HepG2 (cell line): ENCODE results near the gene DNAI4. TPM values are rescaled to one million over a fixed set of nuclear protein-coding genes. Genes with fewer than 3 reads are reported as not detected.

Source experiments
- AFF4 ChIP-seq: sonication (generic); formaldehyde crosslinking; IDR thresholded peaks from 2 replicates; pipeline ENCODE4 v1.4.0; 2020; ENCODE audit warnings: missing genetic modification reagents
- ATF7-NPFF ChIP-seq: sonication (generic); formaldehyde crosslinking; IDR thresholded peaks from 2 replicates; pipeline ENCODE4 v1.8.1; 2023; ENCODE audit warnings: mild to moderate bottlenecking, low read depth, missing genetic modification reagents, moderate library complexity
- GABPB1 ChIP-seq: IDR thresholded peaks from 2 replicates; pipeline ENCODE4 v1.6.1; 2016; ENCODE audit warnings: mild to moderate bottlenecking, missing genetic modification reagents, moderate library complexity, missing compliant biosample characterization
- HOXD1 ChIP-seq: sonication (generic); formaldehyde crosslinking; IDR thresholded peaks from 2 replicates; pipeline ENCODE4 v1.5.0; 2020; ENCODE audit warnings: missing genetic modification reagents
- MAZ ChIP-seq, 2 experiments: sonication (generic) in 1 of 2; formaldehyde crosslinking in 1 of 2; IDR thresholded peaks; 2 replicates each; pipeline versions ENCODE4 v1.5.0 to v1.6.1; 2012 to 2020; ENCODE audit warnings: low read depth in 2 of 2, mild to moderate bottlenecking in 2 of 2, borderline replicate concordance in 1 of 2, improper control_type of control experiment in 1 of 2, low read length in 1 of 2, missing genetic modification reagents in 1 of 2, moderate library complexity in 1 of 2
- RBAK ChIP-seq: sonication (generic); formaldehyde crosslinking; IDR thresholded peaks from 2 replicates; pipeline ENCODE4 v1.5.1; 2020; ENCODE audit warnings: mild to moderate bottlenecking, missing genetic modification reagents
- RORA ChIP-seq: sonication (generic); formaldehyde crosslinking; IDR thresholded peaks from 2 replicates; pipeline ENCODE4 v1.5.0; 2020; ENCODE audit warnings: mild to moderate bottlenecking, missing genetic modification reagents, moderate library complexity
- SCMH1 ChIP-seq: sonication (generic); formaldehyde crosslinking; IDR thresholded peaks from 2 replicates; pipeline ENCODE4 v1.9.0; 2021; ENCODE audit warnings: missing genetic modification reagents, mild to moderate bottlenecking, borderline replicate concordance
- SIX4 ChIP-seq: sonication (generic); formaldehyde crosslinking; IDR thresholded peaks from 2 replicates; pipeline ENCODE4 v1.4.0; 2020; ENCODE audit warnings: missing genetic modification reagents
- SKI ChIP-seq: fragments of 450-650 bp; IDR thresholded peaks from one replicate; pipeline ENCODE4 v1.6.1; 2018; ENCODE audit warnings: mild to moderate bottlenecking; ENCODE audit not compliant: partially characterized antibody
- TAF15 ChIP-seq: fragments of 200-400 bp; formaldehyde crosslinking; IDR thresholded peaks from one replicate; pipeline ENCODE4 v1.6.1; 2018; ENCODE audit warnings: mild to moderate bottlenecking, low read depth, low read length; ENCODE audit not compliant: poor library complexity, severe bottlenecking
- ZFP1 ChIP-seq: IDR thresholded peaks from 2 replicates; pipeline ENCODE4 v1.6.1; 2016
- ZNF839 ChIP-seq: sonication (generic); formaldehyde crosslinking; IDR thresholded peaks from 2 replicates; pipeline ENCODE4 v1.4.0; 2020; ENCODE audit warnings: missing genetic modification reagents, mild to moderate bottlenecking, borderline replicate concordance
- polyA plus RNA-seq, 8 experiments: library from polyadenylated mRNA; depleted of rRNA in 3 of 8; stranded (reverse) in 7 of 8; unstranded in 1 of 8; fragments of >200 nt; fragmentation: Illumina TruSeq in 4 of 8; extraction: Trizol in 4 of 8; gene quantifications; 2 replicates each; pipeline versions ENCODE4 v1.2.1 to v1.2.3, GENCODE V29; 2011 to 2016; ENCODE audit warnings: low read depth in 4 of 8, missing spikeins in 1 of 8, mixed read lengths in 1 of 8; ENCODE audit not compliant: insufficient read depth in 1 of 8
- total RNA-seq, 5 experiments: library from RNA; depleted of rRNA; stranded (reverse); fragments of >200 nt; fragmentation: Illumina TruSeq; extraction: Trizol; gene quantifications; 2 replicates each; pipeline ENCODE4 v1.2.3, GENCODE V29; 2016; ENCODE audit warnings: low read depth in 1 of 5
- TF ChIP-seq, protein P1 (sequence below): sonication (generic); formaldehyde crosslinking; IDR thresholded peaks from 2 replicates; pipeline ENCODE4 v1.4.0; 2020; ENCODE audit warnings: mild to moderate bottlenecking, missing genetic modification reagents, borderline replicate concordance
- TF ChIP-seq, protein P2 (sequence below), 2 experiments: sonication (generic) in 1 of 2; formaldehyde crosslinking in 1 of 2; IDR thresholded peaks; 2 replicates each; pipeline versions ENCODE4 v1.6.1 to v1.9.0; 2014 to 2022; ENCODE audit warnings: antibody characterized with exemption in 1 of 2, borderline replicate concordance in 1 of 2, inconsistent platforms in 1 of 2, low read depth in 1 of 2, missing genetic modification reagents in 1 of 2

DNAI4 gene
- total and polyA plus RNA-seq, 2 of the 13 experiments (the other 11 are each of a cell fraction or from before 2014, with no cell fraction given) = 0.04 to 0.08 TPM

DNA sequence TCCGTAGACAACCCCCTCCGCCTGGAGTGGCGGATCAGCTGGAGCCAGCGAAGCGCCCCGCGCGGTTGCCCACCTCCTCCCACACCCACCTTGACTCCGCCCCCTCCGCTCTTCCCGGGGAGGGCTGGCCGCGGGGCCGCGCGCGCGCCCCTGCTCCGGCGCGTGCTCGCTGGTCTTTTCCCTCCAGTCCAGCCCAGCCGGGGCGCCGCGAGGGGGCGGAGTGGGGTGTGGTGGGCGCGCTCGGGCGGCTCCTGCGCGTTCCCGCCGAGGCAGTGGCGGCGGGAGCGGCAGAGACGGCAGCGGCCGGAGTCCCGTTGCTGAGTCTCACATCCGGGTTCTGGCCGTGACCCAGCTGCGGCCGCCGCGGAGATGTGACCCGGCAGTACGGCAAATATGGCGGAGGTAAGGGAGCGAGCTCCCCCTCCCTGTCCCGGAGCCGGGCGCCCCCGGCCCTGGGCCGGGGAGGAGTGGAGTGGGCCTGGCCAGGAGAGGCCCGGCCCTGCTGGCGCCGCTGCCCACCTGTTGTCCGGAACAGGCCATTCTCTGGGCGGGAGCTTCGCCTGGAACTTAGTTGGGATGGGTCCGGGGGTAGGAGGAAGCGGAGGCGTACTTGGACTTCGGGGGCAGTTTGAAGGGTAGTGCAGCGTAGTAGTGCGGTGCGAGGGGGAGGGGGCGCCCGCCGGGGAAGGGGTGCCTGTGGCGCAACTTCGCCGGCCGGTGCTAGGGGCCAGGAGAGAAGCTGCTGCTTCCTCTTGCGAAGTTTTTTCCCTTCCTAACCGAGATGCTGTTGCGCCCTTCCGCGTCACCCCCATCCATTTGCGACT lies 5.6 kb upstream of the DNAI4 start (continued):
- no peak for TF ChIP-seq HOXD1 (CRISPR knock-in tag)
- no peak for TF ChIP-seq AFF4 (CRISPR knock-in tag)
- peak; percentile 80 for TF ChIP-seq MAZ (IDR thresholded peaks at IDR 0.05; ENCODE audit: borderline replicate concordance, low read depth, low read length)
- TF ChIP-seq MAZ (CRISPR knock-in tag; IDR thresholded peaks at IDR 0.05; ENCODE audit: low read depth) = peak; percentile 91
- TF ChIP-seq TAF15 = peak; percentile 61
- no peak for TF ChIP-seq ZFP1
- no peak for TF ChIP-seq RBAK (CRISPR knock-in tag)
- TF ChIP-seq SIX4 (CRISPR knock-in tag) = no peak
- TF ChIP-seq, protein P1, sequence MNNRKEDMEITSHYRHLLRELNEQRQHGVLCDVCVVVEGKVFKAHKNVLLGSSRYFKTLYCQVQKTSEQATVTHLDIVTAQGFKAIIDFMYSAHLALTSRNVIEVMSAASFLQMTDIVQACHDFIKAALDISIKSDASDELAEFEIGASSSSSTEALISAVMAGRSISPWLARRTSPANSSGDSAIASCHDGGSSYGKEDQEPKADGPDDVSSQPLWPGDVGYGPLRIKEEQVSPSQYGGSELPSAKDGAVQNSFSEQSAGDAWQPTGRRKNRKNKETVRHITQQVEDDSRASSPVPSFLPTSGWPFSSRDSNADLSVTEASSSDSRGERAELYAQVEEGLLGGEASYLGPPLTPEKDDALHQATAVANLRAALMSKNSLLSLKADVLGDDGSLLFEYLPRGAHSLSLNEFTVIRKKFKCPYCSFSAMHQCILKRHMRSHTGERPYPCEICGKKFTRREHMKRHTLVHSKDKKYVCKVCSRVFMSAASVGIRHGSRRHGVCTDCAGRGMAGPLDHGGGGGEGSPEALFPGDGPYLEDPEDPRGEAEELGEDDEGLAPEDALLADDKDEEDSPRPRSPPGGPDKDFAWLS = 0 out of 2 replicates have a peak, but pooled peaks have one; percentile 39
- no peak for TF ChIP-seq SCMH1
- TF ChIP-seq ZNF839 (CRISPR knock-in tag) = no peak; the same call in 1 of the 2 replicates
- TF ChIP-seq GABPB1 (CRISPR knock-in tag) = peak; percentile 84
- TF ChIP-seq SKI = peak; percentile 58
- no peak for TF ChIP-seq ATF7-NPFF (CRISPR knock-in tag)
- TF ChIP-seq, protein P2, sequence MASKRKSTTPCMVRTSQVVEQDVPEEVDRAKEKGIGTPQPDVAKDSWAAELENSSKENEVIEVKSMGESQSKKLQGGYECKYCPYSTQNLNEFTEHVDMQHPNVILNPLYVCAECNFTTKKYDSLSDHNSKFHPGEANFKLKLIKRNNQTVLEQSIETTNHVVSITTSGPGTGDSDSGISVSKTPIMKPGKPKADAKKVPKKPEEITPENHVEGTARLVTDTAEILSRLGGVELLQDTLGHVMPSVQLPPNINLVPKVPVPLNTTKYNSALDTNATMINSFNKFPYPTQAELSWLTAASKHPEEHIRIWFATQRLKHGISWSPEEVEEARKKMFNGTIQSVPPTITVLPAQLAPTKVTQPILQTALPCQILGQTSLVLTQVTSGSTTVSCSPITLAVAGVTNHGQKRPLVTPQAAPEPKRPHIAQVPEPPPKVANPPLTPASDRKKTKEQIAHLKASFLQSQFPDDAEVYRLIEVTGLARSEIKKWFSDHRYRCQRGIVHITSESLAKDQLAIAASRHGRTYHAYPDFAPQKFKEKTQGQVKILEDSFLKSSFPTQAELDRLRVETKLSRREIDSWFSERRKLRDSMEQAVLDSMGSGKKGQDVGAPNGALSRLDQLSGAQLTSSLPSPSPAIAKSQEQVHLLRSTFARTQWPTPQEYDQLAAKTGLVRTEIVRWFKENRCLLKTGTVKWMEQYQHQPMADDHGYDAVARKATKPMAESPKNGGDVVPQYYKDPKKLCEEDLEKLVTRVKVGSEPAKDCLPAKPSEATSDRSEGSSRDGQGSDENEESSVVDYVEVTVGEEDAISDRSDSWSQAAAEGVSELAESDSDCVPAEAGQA (IDR thresholded peaks at IDR 0.05; ENCODE audit: low read depth) = peak; percentile 56; the same call in 1 of the 2 replicates
- TF ChIP-seq, protein P2 (CRISPR knock-in tag; IDR thresholded peaks at IDR 0.05; ENCODE audit: borderline replicate concordance) = no peak
- TF ChIP-seq RORA (CRISPR knock-in tag) = no peak
